Effector memory CD8-positive, alpha-beta T cell (primary cell): ENCODE measurements around the gene MYL3.
A peak's percentile ranks its signal among the peaks of the same experiment; 100 is the strongest.

Experiments
- ATAC-seq: fragments of 150-1000 bp; cut with Tn5 transposase; replicated peaks from 2 replicates; pipeline ENCODE4 v1.10.0; 2021; ENCODE audit warnings: mild to moderate bottlenecking, moderate library complexity
- DNase-seq, 3 experiments: peaks; one replicate each; pipeline ENCODE4 v3.0.0; 2021
- H3K27ac Mint-ChIP-seq, 2 donors: one replicate each; pipeline ENCODE4 v1.8.0; 2022; ENCODE audit warnings: mild to moderate bottlenecking in 2 of 2, mixed read lengths in 2 of 2, moderate library complexity in 2 of 2
- H3K27me3 Mint-ChIP-seq, 2 donors: one replicate each; pipeline ENCODE4 v1.8.0; 2022; ENCODE audit warnings: mixed read lengths in 2 of 2
- H3K36me3 Mint-ChIP-seq: one replicate; pipeline ENCODE4 v1.8.0; 2022; ENCODE audit warnings: mild to moderate bottlenecking, moderate library complexity, mixed read lengths; ENCODE audit not compliant: insufficient read depth
- H3K4me1 Mint-ChIP-seq, 2 donors: one replicate each; pipeline ENCODE4 v1.8.0; 2022; ENCODE audit warnings: low read depth in 2 of 2, mixed read lengths in 2 of 2
- H3K4me3 Mint-ChIP-seq, 2 donors: one replicate each; pipeline ENCODE4 v1.8.0; 2022; ENCODE audit warnings: mild to moderate bottlenecking in 2 of 2, mixed read lengths in 2 of 2, moderate library complexity in 2 of 2
- H3K9me3 Mint-ChIP-seq, 2 donors: one replicate each; pipeline ENCODE4 v1.8.0; 2022; ENCODE audit warnings: mixed read lengths in 2 of 2

MYL3 gene

DNA sequence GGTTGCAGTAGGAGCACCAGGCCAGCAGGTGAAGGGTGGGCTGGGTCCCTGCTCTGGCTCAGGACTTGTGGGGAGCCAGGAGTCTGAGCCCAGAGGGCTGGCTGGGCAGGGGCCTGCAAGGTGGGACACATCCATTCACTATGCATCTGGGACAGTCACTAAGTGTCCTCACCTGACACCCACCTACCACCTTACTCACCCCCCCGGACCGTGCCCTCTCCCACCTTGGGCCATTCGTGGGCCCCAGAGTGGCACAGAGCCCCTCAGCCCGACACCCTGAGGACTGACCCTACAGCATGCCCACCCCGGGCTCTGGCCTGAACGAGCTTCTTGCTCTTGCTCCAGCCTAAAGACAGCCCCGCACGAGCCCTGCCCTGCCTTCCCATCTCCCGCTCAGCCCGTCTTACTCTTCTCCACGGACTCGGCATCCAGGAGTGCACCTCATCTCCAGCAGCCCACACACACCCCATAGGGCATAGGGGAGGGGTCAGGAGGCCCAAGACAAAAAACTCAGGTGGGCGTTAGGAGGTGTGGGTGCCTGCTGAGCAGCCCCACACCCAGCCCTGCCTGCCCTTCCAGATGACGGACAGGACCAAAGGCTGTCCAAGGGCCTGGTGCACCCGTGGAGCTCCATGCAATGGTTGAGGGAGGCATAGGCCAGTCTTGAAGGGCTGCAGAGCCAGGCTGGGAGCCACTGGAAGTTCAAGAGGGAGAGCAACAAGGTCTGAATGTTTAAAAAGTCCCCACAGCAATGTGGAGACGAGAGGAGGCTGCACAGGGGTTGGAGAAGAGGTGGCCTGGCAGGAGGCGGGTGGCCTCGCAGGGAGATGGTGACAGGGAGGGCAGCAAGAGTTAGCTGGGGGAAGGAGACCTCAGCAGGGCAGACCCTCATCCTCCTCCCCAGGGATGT is 41.3 kb upstream of the MYL3 start:
- DNase-seq (no peak), ATAC-seq (no peak)
- H3K36me3 Mint-ChIP-seq: no peaks in the 10 kb centered on the region
- no peaks in the 10 kb centered on the region for H3K9me3 Mint-ChIP-seq
- H3K4me1 Mint-ChIP-seq: peaks cover 4% of the 10 kb centered on the region in 2 donors
- no peak overlapping the region for H3K4me3 Mint-ChIP-seq
- H3K27me3 Mint-ChIP-seq: peaks cover 0 to 7% of the 10 kb centered on the region in 2 donors
- H3K27ac Mint-ChIP-seq: no peak overlapping the region

DNA sequence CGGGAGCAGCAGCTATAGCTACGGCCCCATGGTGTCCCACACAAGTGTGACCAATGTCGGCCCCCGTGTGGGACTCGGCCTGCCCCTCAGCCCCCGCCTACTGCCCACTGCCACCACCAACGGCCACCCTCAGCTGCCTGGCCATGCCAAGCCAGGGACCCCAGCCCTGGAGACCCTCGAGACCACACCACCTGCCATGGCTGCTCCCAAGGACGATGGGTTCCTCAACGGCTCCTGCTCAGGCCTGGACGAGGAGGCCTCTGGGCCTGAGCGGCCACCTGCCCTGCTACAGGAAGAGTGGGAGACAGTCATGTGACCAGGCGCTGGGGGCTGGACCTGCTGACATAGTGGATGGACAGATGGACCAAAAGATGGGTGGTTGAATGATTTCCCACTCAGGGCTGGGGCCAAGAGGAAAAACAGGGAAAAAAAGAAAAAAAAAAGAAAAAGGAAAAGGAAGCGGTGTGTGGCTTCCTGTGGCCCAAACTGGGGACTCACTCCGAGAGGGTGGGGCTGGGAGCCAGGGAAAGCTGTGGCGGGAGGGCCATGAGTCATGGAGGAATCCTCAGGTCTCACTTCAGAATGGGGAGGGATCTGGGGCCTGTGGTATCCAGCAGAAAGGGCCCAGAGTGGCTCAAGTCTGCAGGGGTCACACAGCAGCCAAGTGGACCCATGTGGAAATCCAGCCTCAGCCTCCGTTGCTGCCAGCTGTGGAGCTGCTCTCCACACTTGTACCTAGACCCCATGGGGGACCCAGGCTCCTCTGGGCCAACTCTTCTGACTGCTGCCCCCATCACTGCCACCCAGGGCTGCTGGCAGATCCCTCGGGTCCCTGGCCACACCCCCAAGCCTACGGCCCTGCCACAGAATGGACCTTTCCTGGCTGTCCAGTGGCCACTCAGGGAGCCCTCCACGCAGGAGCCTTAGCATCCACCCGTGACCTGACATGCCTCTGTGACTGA is 40.4 kb upstream of the MYL3 start:
- Mint-ChIP-seq H3K36me3 (no peaks in the 10 kb centered on the region), H3K4me3 (no peak overlapping the region), H3K27ac (no peak overlapping the region), H3K9me3 (no peaks in the 10 kb centered on the region), H3K27me3 (peaks cover 8 to 16% of the 10 kb centered on the region in 2 donors), H3K4me1 (peaks cover 0 to 2% of the 10 kb centered on the region in 2 donors)
- ATAC-seq (no peak), DNase-seq (no peak)

DNA sequence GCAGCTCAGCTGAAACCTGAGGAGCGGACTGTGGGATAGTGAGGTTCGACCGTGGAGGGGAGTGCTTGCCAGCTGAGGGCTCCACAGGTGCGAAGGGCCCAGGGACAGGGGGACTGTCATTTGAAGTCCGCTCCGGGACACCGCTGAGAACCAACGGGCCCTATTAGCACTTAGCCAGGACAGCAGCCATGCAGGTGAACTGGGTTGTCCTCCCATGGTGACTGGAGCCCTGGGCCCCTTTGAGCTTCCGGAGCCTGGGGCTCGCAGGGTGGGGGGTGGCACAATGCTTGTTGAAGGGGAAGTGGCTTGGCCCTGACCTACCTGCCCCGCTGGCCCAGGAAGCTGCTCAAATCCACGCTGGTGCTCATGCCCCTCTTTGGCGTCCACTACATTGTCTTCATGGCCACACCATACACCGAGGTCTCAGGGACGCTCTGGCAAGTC is 39.0 kb upstream of the MYL3 start:
- Mint-ChIP-seq H3K4me1 (peaks cover 6% of the 10 kb centered on the region in 2 donors), H3K27ac (no peak overlapping the region), H3K9me3 (no peaks in the 10 kb centered on the region), H3K27me3 (peaks cover 17 to 27% of the 10 kb centered on the region in 2 donors), H3K36me3 (no peaks in the 10 kb centered on the region), H3K4me3 (no peak overlapping the region)
- ATAC-seq: no peak
- no peak for DNase-seq

DNA sequence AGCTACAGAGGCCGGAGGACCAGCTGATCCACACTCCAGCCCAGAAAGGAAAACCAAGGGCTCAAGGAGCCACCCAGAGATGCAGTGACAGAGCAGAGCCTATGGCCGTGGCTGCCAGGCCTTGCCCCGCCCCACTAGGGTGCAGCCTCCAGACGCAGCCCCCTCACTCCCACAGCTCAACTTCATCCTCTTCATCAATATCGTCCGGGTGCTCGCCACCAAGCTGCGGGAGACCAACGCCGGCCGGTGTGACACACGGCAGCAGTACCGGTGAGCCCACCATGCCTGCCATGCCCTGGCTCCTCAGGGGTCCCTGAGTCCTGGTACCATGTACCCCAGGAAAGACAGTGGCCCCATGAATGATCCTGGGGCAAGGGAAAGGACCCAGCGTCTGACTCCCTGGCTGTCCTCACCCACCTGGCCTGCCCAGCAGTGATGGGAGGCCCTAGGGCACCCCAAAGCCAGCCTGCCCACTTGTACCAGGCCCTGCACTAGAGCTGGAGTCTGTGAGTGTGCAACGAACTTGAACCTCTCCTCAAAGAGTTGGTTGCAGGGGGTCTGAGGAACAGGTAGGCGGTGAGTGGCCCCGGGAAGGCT is 38.4 kb upstream of the MYL3 start:
- Mint-ChIP-seq H3K27me3 (peaks cover 17 to 30% of the 10 kb centered on the region in 2 donors), H3K27ac (no peak overlapping the region)

DNA sequence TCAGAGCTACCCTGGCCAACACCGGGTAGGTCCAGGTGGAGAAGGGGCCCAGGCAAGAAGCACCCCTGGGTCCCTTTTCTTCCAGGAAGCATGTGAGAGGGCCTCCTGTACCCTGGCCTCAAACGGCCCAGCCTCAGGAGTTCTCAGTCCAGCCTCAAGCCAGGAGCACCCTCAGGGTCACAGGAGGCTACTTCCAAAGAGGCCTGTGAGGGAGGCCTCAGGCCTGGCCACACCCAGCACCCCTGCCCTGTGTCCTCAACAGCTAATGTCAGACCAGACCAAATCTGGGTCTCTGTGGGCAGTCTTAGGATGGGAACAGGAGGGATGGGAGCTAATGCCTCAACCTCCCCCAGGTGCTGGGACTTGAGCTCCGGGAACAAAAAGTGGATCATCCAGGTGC is 37.8 kb upstream of the MYL3 start:
- Mint-ChIP-seq H3K36me3 (no peaks in the 10 kb centered on the region), H3K4me3 (no peak overlapping the region), H3K9me3 (no peaks in the 10 kb centered on the region), H3K27ac (no peak overlapping the region), H3K4me1 (peaks cover 6% of the 10 kb centered on the region in 2 donors), H3K27me3 (peaks cover 17 to 36% of the 10 kb centered on the region in 2 donors)
- ATAC-seq (no peak), DNase-seq (no peak)

More for the DNA sequence above, 38.4 kb upstream of the MYL3 start:
- Mint-ChIP-seq H3K36me3 (no peaks in the 10 kb centered on the region), H3K9me3 (no peaks in the 10 kb centered on the region), H3K4me1 (peaks cover 6% of the 10 kb centered on the region in 2 donors), H3K4me3 (no peak overlapping the region)
- DNase-seq (no peak), ATAC-seq (no peak)

DNA sequence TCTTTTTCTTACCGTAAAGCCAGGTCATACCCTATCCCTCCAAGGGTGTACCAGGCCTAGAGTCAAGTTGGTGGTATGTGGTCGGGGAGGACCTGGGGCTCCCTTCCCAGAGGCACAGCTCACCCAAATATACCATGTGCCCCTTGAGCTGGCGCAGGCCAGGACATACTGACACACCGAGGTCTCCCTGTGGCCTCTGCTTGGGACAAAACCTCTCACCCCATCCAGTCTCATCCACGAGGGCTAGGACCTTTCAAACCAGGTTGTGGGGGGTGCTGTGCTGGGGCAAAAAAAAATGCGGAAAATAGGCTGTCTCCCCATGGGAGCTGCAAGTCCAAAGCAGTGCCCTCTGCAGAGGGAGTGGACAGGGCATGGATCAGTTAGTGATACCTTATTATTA is 37.1 kb upstream of the MYL3 start:
- peaks cover 6% of the 10 kb centered on the region in 2 donors for H3K4me1 Mint-ChIP-seq
- H3K4me3 Mint-ChIP-seq: no peak overlapping the region
- ATAC-seq (no peak), DNase-seq (no peak)
- H3K27ac Mint-ChIP-seq: no peak overlapping the region
- no peaks in the 10 kb centered on the region for H3K9me3 Mint-ChIP-seq
- peaks cover 17 to 42% of the 10 kb centered on the region in 2 donors for H3K27me3 Mint-ChIP-seq
- H3K36me3 Mint-ChIP-seq: peaks cover 3% of the 10 kb centered on the region

DNA sequence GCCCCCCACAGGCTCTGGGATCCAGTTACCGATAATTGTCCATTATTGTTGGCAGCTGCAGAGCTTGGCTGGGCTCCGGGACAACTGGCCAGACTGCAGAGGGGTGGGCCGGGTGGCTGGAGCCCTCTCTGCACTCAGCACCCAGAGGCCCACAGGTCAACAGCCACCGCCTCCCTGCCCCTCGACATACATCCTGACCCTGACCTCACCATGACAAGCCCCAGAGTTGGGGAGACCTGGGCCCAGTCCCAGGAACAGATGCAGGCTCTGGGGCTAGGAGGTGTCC is 36.7 kb upstream of the MYL3 start:
- peaks cover 6 to 9% of the 10 kb centered on the region in 2 donors for H3K4me1 Mint-ChIP-seq
- no peaks in the 10 kb centered on the region for H3K9me3 Mint-ChIP-seq
- no peak overlapping the region for H3K4me3 Mint-ChIP-seq
- H3K27me3 Mint-ChIP-seq: peaks cover 17 to 46% of the 10 kb centered on the region in 2 donors
- ATAC-seq (no peak), DNase-seq (no peak)
- H3K27ac Mint-ChIP-seq: no peak overlapping the region
- peaks cover 3% of the 10 kb centered on the region for H3K36me3 Mint-ChIP-seq

DNA sequence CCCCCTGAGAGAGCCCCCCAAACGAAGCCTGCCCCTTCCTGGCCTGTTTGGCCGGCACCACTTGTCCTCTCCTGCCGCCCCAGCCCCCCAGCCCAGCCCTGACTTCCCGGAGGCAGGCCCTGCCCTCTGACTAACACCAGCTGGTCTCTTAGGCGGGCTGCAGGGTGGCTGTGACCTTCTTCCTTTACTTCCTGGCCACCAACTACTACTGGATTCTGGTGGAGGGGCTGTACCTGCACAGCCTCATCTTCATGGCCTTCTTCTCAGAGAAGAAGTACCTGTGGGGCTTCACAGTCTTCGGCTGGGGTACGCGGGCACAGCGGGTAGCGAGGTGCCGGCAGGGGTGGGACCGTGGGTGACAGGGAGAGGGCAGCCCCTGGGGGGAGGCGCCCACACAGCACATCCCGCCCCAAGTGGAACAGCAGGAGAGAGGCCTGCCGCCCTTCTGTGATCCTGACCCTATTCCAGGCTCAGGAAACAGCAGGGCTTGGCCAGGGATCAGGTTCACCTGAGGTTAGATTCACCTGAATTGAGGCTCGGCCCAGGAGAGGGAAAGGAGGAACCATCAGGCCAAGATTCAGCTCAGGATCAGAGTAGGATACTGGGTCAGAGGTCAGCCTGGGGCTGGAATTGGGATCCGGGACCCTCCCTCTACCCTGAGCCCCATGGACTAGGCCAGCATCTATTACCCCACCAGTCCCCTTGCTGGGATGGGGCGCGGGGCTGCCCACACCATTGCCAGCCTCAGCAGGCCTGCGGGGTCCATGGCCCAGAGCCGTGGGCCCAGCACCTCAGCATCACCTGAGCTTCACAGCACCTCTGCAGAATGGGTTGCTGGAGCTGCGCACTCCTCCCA is 36.1 kb upstream of the MYL3 start:
- H3K36me3 Mint-ChIP-seq: peaks cover 3% of the 10 kb centered on the region
- no peak overlapping the region for H3K27ac Mint-ChIP-seq
- no peak for ATAC-seq
- peaks cover 17 to 52% of the 10 kb centered on the region in 2 donors for H3K27me3 Mint-ChIP-seq
- DNase-seq: no peak
- peak overlapping the region; percentile 38 to 51 for H3K4me3 Mint-ChIP-seq
- H3K9me3 Mint-ChIP-seq: no peaks in the 10 kb centered on the region
- H3K4me1 Mint-ChIP-seq: peaks cover 6 to 9% of the 10 kb centered on the region in 2 donors

DNA sequence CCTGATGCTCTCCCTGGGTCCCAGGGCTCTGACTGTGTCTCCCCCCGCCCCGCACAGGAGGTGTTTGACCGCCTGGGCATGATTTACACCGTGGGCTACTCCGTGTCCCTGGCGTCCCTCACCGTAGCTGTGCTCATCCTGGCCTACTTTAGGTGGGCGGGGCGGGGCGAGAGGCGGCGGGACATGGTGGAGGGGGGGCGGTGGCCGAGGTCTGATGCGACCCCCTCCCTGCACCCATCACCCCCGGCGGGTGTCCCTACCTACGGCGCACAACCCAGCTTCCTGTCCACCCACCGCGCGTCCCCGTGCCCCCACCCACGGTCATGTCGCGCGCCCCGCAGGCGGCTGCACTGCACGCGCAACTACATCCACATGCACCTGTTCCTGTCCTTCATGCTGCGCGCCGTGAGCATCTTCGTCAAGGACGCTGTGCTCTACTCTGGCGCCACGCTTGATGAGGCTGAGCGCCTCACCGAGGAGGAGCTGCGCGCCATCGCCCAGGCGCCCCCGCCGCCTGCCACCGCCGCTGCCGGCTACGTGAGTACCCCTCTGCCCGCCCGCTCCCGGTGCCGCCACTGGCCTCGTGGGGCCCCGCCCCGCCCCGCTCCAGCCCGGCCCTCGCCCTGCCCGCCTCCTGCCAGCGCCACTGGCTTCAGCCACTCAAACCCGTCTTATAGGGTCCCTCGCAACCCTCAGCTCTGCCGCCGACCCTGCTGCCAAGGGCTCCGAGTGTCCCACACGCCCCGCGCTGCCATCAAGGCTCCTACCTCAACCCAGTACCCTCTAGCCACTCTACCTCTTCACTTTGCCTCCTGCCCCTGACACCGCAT is 35.3 kb upstream of the MYL3 start:
- no peak overlapping the region for H3K27ac Mint-ChIP-seq
- ATAC-seq: peak; percentile 41
- H3K4me1 Mint-ChIP-seq: peaks cover 6 to 9% of the 10 kb centered on the region in 2 donors
- no peak for DNase-seq
- H3K27me3 Mint-ChIP-seq: peaks cover 22 to 60% of the 10 kb centered on the region in 2 donors
- H3K36me3 Mint-ChIP-seq: peaks cover 3% of the 10 kb centered on the region
- peak overlapping the region; percentile 38 to 51 for H3K4me3 Mint-ChIP-seq
- H3K9me3 Mint-ChIP-seq: no peaks in the 10 kb centered on the region

DNA sequence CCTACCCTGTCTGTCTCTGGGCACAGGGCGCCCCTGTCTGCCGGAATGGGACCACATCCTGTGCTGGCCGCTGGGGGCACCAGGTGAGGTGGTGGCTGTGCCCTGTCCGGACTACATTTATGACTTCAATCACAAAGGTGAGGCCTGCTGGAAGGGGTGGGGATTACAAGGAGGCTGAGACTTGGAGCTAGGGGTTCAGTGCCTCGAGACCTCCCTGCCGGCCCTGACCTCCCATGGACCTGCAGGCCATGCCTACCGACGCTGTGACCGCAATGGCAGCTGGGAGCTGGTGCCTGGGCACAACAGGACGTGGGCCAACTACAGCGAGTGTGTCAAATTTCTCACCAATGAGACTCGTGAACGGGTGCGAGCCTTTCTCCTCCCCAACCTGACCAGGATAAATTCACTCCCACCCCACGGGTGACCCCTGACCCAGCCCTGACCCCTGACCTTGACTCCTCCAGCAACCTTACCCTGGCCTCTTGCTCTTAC is 34.6 kb upstream of the MYL3 start:
- H3K4me3 Mint-ChIP-seq: peak overlapping the region in 1 of 2 donors; percentile 43
- peaks cover 6 to 11% of the 10 kb centered on the region in 2 donors for H3K4me1 Mint-ChIP-seq
- H3K9me3 Mint-ChIP-seq: no peaks in the 10 kb centered on the region
- H3K27me3 Mint-ChIP-seq: peaks cover 27 to 67% of the 10 kb centered on the region in 2 donors
- H3K36me3 Mint-ChIP-seq: peaks cover 3% of the 10 kb centered on the region
- no peak for DNase-seq
- no peak for ATAC-seq
- no peak overlapping the region for H3K27ac Mint-ChIP-seq

DNA sequence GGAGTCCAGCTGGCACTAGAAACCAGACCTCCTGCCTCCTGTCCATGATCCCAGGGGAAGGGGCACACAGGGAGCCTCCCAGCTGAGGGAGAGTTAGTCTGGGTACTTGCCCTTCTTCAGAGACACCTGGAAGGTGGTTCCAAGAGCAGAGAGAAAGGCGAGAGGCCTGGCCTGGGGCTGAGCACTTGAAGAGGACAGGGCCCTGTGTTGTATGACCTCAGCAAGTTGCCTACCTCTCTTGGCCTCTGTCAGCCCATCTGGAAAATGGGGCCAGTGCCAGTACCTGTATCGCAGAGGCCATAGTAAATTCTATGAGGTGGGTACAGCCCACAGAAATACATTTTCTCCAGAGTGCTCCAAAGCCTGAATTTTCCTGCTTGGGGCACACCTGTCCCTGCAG is 33.8 kb upstream of the MYL3 start:
- Mint-ChIP-seq H3K27me3 (peaks cover 34 to 75% of the 10 kb centered on the region in 2 donors), H3K4me3 (no peak overlapping the region), H3K36me3 (peaks cover 3% of the 10 kb centered on the region), H3K27ac (no peak overlapping the region), H3K4me1 (peaks cover 6 to 18% of the 10 kb centered on the region in 2 donors), H3K9me3 (no peaks in the 10 kb centered on the region)
- DNase-seq (no peak), ATAC-seq (no peak)

DNA sequence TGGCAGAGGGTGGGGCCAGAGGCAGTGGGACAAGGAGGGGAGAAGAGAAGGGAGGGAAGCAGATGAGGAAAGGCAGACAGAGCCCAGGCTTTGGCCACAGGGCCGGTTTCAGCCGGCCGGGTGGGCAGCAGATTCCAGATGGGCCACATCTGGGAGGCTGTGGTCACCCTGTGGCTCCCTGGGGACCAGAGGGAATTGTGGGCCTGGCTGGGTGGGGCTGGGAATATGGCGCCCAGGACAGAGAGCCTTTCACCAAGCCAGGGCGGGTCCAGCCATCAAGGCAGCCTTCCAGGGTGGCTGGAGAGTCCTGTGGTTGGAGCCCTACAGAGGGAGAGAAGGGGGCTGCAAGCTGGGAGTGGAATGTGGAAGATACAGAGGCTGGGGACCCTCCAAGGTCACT is 33.1 kb upstream of the MYL3 start:
- DNase-seq (no peak), ATAC-seq (no peak)
- H3K27me3 Mint-ChIP-seq: peaks cover 41 to 82% of the 10 kb centered on the region in 2 donors
- no peak overlapping the region for H3K27ac Mint-ChIP-seq
- H3K4me1 Mint-ChIP-seq: peaks cover 6 to 18% of the 10 kb centered on the region in 2 donors
- no peaks in the 10 kb centered on the region for H3K9me3 Mint-ChIP-seq
- peaks cover 5% of the 10 kb centered on the region for H3K36me3 Mint-ChIP-seq
- no peak overlapping the region for H3K4me3 Mint-ChIP-seq
